Transverse colon (tissue), 3 donors: ENCODE data around the gene GBP1.

Source experiments
- POLR2A ChIP-seq: fragments of 450-650 bp; IDR thresholded peaks from one replicate; pipeline ENCODE4 v1.6.1; 2016; ENCODE audit warnings: antibody characterized with exemption, mild to moderate bottlenecking, moderate library complexity
- TF ChIP-seq, protein P1 (sequence below), 5 experiments: fragments of 200-600 bp in 3 of 5; fragments of 450-650 bp in 2 of 5; sonication (generic) in 3 of 5; IDR thresholded peaks; 1 replicate in 2 of 5; 2 replicates in 3 of 5; pipeline ENCODE4 v1.5.1; 2016 to 2017; ENCODE audit warnings: antibody characterized with exemption in 5 of 5, inconsistent platforms in 3 of 5, mild to moderate bottlenecking in 2 of 5, moderate library complexity in 1 of 5

DNA sequence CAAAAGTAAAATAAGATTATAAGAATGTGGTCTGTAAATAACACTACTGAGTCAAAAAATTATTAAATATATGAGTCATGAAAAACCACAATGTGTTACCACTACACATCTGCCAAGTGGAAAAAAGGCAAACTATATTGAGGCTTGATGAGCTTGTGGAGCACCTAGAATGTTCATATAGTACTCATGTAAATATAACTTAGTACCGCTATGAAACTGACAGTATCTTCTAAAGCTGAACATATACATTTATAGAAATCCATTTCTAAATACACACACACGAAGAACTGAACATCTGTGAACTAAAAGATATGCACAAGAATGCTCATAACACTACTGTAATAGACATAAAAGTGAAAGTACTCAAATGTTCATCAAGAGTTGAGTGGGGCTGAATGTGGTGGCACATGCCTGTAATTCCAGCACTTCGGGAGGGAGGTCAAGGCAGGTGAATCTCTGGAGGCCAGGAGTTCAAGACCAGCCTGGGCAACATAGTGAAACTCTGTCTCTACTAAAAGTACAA lies 23.8 kb downstream of the GBP1 start:
- no peak for TF ChIP-seq POLR2A
- TF ChIP-seq, protein P1, sequence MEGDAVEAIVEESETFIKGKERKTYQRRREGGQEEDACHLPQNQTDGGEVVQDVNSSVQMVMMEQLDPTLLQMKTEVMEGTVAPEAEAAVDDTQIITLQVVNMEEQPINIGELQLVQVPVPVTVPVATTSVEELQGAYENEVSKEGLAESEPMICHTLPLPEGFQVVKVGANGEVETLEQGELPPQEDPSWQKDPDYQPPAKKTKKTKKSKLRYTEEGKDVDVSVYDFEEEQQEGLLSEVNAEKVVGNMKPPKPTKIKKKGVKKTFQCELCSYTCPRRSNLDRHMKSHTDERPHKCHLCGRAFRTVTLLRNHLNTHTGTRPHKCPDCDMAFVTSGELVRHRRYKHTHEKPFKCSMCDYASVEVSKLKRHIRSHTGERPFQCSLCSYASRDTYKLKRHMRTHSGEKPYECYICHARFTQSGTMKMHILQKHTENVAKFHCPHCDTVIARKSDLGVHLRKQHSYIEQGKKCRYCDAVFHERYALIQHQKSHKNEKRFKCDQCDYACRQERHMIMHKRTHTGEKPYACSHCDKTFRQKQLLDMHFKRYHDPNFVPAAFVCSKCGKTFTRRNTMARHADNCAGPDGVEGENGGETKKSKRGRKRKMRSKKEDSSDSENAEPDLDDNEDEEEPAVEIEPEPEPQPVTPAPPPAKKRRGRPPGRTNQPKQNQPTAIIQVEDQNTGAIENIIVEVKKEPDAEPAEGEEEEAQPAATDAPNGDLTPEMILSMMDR (IDR thresholded peaks at IDR 0.05) = no peak
